CD4-positive, alpha-beta memory T cell (primary cell): ENCODE results near the gene PLXNA4. TPM values are rescaled to one million over a fixed set of nuclear protein-coding genes. Genes with fewer than 3 reads are reported as not detected.

ENCODE experiments used
- CTCF ChIA-PET: fragments of 350-600 bp; sonication (Branson Sonifier 250); formaldehyde crosslinking; loops from one replicate; lab custom pipeline; 2021; ENCODE audit warnings: inconsistent platforms; ENCODE audit not compliant: partially characterized antibody; lab: Charles Lee
- POLR2A ChIA-PET: fragments of 350-600 bp; sonication (Branson Sonifier 250); formaldehyde crosslinking; loops from one replicate; lab custom pipeline; 2021; ENCODE audit not compliant: partially characterized antibody; lab: Charles Lee
- DNase-seq, 5 donors: peaks; one replicate each; pipeline versions ENCODE4 v3.0.0 to v3.0.0-alpha.2; 2020 to 2022; ENCODE audit warnings: mixed read lengths in 1 of 5
- H3K27ac ChIP-seq: one replicate; pipeline ENCODE4 v1.7.0; 2013; ENCODE audit warnings: low read depth, low read length
- H3K27me3 ChIP-seq: 2 replicates; pipeline ENCODE4 v1.7.0; 2013; ENCODE audit warnings: mild to moderate bottlenecking, low read length, moderate library complexity; ENCODE audit not compliant: insufficient read depth
- H3K36me3 ChIP-seq: 2 replicates; pipeline ENCODE4 v1.7.0; 2013; ENCODE audit warnings: mild to moderate bottlenecking, low read length, moderate library complexity; ENCODE audit not compliant: insufficient read depth
- H3K4me1 ChIP-seq: 2 replicates; pipeline ENCODE4 v1.7.0; 2013; ENCODE audit warnings: mild to moderate bottlenecking, low read length, moderate library complexity; ENCODE audit not compliant: insufficient read depth
- H3K4me3 ChIP-seq, 2 donors: one replicate each; pipeline ENCODE4 v1.7.0; 2013; ENCODE audit warnings: low read length in 2 of 2, mild to moderate bottlenecking in 1 of 2
- H3K9me3 ChIP-seq, 2 donors: one replicate each; pipeline ENCODE4 v1.7.0; 2013; ENCODE audit warnings: low read length in 2 of 2, control low read depth in 1 of 2; ENCODE audit not compliant: control insufficient read depth in 1 of 2
- H3K27ac Mint-ChIP-seq, 7 donors: one replicate each; pipeline ENCODE4 v1.8.0; 2020 to 2021; ENCODE audit warnings: mixed read lengths in 7 of 7, mild to moderate bottlenecking in 6 of 7, inconsistent platforms in 3 of 7, moderate library complexity in 3 of 7
- H3K27me3 Mint-ChIP-seq, 2 donors: one replicate each; pipeline ENCODE4 v1.8.0; 2020 to 2021; ENCODE audit warnings: mixed read lengths in 2 of 2
- H3K36me3 Mint-ChIP-seq, 2 donors: one replicate each; pipeline ENCODE4 v1.8.0; 2020 to 2021; ENCODE audit warnings: mixed read lengths in 2 of 2, inconsistent platforms in 1 of 2, mild to moderate bottlenecking in 1 of 2
- H3K4me1 Mint-ChIP-seq, 4 donors: one replicate each; pipeline ENCODE4 v1.8.0; 2020 to 2021; ENCODE audit warnings: mixed read lengths in 4 of 4, mild to moderate bottlenecking in 1 of 4
- H3K4me3 Mint-ChIP-seq, 8 donors: one replicate each; pipeline ENCODE4 v1.8.0; 2020 to 2021; ENCODE audit warnings: mixed read lengths in 8 of 8, mild to moderate bottlenecking in 7 of 8, moderate library complexity in 6 of 8, inconsistent platforms in 3 of 8
- H3K9me3 Mint-ChIP-seq, 8 donors: one replicate each; pipeline ENCODE4 v1.8.0; 2020 to 2021; ENCODE audit warnings: mixed read lengths in 8 of 8, mild to moderate bottlenecking in 5 of 8, inconsistent platforms in 3 of 8, moderate library complexity in 1 of 8
- intact Hi-C: fragments of 100-400 bp; cut with micrococcal nuclease; formaldehyde crosslinking; loops from one replicate; pipeline ENCODE4 v1.15.1; 2023
- polyA plus RNA-seq, 2 donors: library from polyadenylated mRNA; unstranded; fragments of 300-500 nt; fragmentation: Illumina TruSeq; gene quantifications; one replicate each; pipeline ENCODE4 v1.2.3, GENCODE V29; 2021
- total RNA-seq, 2 experiments: library from RNA; stranded (reverse); gene quantifications; one replicate each; pipeline ENCODE4 v1.2.3, GENCODE V29; 2021

PLXNA4 gene
- total and polyA plus RNA-seq, 4 experiments from 2014 or later, result 0.06 to 0.94 (median 0.58) TPM

DNA sequence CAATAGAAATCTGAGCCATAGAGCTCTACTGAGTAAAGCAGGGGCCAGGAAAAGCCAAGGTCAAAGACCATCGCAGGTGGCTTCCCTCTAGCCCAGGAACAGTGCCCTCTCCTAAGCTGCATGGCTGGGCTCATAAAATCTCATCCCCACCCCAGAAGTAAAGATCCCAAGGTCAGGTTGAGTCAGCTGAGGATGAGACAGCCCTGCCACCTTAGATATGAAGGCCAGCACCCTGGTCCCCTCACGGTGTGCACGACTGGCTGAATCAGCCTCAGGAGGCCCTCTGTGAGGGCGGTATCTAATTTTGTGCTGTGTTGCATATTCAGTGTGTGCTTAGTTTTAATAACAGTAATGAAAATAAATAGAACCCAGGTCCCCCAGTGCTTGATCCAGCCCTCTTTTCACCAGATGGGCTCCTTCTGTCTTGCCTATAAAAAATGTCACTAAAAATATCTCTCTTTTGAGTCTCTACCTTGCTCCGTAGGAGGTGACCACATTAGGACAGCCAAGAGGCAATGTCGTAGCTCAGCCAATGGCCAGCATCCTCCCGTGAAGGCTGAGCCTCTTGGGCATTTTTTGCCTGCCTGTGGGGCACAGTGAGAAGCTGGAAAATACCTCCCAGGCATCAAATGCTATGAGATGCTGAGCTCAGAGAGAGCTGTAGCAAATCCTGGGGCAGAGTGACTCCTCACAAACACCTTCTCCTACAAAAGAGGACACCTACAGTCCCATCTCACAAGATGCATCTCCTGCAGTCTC is 424.0 kb downstream of the PLXNA4 start:
- H3K9me3 ChIP-seq, result no peaks in the 10 kb centered on the region
- Mint-ChIP-seq H3K27ac (no peak overlapping the region), H3K27me3 (peaks cover 2 to 4% of the 10 kb centered on the region in 2 donors), H3K36me3 (no peaks in the 10 kb centered on the region), H3K4me1 (no peaks in the 10 kb centered on the region), H3K9me3 (peaks cover 0 to 3% (median 0%) of the 10 kb centered on the region in 8 donors), H3K4me3 (no peak overlapping the region)
- H3K4me3 ChIP-seq, result no peak overlapping the region
- no peak for DNase-seq
- POLR2A ChIA-PET, result no interaction called here
- intact Hi-C loops, result no loop called here
- CTCF ChIA-PET, result no interaction called here
- no peaks in the 10 kb centered on the region for H3K36me3 ChIP-seq
- no peaks in the 10 kb centered on the region for H3K4me1 ChIP-seq
- no peaks in the 10 kb centered on the region for H3K27me3 ChIP-seq
- no peak overlapping the region for H3K27ac ChIP-seq

DNA sequence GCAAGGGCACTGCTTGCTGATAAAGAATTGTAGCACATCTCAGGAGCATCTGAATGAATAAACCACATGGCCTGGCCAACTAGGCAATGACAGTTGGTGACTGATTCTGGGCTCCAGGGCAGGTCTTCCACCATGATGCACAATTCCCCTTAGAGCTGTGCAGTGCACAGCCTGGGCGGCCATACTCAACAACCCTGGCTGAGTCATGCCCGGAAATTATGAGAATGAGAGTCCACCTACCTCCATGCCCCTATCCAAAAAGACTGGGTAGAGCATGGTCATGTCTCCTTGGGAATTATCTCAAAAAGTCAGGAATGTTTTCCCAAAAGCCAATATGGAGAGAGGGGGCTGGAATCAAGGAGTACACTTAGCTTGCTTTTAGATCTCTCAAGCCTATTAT is 425.6 kb downstream of the PLXNA4 start:
- no peak overlapping the region for H3K27ac ChIP-seq
- CTCF ChIA-PET, result no interaction called here
- Mint-ChIP-seq H3K9me3 (peaks cover 0 to 3% (median 0%) of the 10 kb centered on the region in 8 donors), H3K27me3 (peaks cover 2 to 4% of the 10 kb centered on the region in 2 donors), H3K36me3 (no peaks in the 10 kb centered on the region), H3K4me1 (no peaks in the 10 kb centered on the region), H3K27ac (no peak overlapping the region), H3K4me3 (no peak overlapping the region)
- no peaks in the 10 kb centered on the region for H3K9me3 ChIP-seq
- no peak for DNase-seq
- H3K36me3 ChIP-seq, result no peaks in the 10 kb centered on the region
- intact Hi-C loops, result no loop called here
- POLR2A ChIA-PET, result no interaction called here
- H3K4me1 ChIP-seq, result no peaks in the 10 kb centered on the region
- no peaks in the 10 kb centered on the region for H3K27me3 ChIP-seq
- H3K4me3 ChIP-seq, result no peak overlapping the region

DNA sequence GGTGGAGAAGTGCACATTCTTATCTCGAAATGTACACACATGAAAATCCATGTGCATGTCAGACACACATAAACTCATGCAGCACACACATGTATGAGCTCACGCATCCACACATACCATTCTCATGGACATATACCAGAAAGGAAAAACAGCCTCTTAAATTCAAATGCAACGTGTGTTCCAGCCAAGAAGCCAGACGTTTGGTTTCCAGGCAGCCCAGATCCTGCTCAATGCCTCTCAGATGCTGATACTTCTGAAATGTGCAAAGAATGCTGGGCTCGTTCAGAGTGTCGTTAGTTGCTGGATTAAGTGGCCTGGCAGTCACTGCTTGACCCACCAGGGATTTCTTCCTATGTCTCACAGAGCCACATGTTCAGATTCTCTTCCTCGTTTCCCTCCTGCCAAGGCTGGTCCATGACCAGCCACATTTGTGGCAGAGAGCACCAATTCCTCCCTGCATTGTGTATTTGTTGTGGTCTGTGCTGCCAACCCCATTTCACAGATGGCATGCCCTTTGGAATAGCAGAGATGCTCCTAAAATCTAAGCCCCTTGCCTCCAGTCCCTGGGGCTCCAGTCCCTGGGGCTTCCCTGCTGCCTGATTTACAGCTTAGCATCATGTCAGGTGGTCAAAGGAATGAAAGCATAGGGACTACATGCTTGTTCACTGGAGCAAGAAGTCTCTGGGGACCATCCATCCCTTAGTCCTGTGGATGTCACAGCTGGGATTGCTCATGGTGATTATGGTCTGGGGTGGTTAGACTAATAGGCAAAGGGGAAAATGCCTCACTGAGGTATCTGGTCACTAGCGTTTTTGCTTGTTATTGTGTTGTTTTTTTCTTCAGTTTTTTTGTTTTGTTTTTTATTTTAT is 426.6 kb downstream of the PLXNA4 start:
- intact Hi-C loops, result no loop called here
- Histone ChIP-seq H3K9me3 (no peaks in the 10 kb centered on the region), H3K27me3 (no peaks in the 10 kb centered on the region), H3K36me3 (no peaks in the 10 kb centered on the region), H3K27ac (no peak overlapping the region), H3K4me1 (no peaks in the 10 kb centered on the region), H3K4me3 (no peak overlapping the region)
- Mint-ChIP-seq H3K36me3 (no peaks in the 10 kb centered on the region), H3K4me1 (no peaks in the 10 kb centered on the region), H3K4me3 (no peak overlapping the region), H3K9me3 (peaks cover 0 to 3% (median 0%) of the 10 kb centered on the region in 8 donors), H3K27ac (peak overlapping the region in 1 of 7 donors; percentile 38), H3K27me3 (peaks cover 3 to 4% of the 10 kb centered on the region in 2 donors)
- ChIA-PET CTCF (no interaction called here), POLR2A (no interaction called here)
- DNase-seq, result no peak

DNA sequence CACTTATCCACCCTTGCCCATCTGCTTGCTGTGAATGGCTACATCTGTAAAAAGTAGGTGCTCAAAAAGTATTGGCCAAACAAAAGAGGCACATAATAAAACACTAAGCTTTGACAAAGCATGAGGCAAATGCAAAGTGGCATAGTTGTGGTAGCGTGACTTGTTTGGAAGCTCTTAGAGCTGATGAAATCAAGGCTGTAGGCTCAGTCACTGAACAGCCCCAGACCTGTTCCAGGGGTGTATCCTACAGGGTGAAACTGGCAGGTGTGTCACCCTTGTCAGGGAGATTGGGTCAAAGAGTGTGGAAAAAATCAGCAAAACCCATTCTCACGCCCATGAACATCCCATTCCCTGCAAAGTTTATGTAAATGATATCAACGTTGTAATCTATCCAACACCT is 427.4 kb downstream of the PLXNA4 start:
- no peak for DNase-seq
- Histone ChIP-seq H3K4me1 (no peaks in the 10 kb centered on the region), H3K27ac (no peak overlapping the region), H3K27me3 (no peaks in the 10 kb centered on the region), H3K4me3 (no peak overlapping the region), H3K9me3 (no peaks in the 10 kb centered on the region), H3K36me3 (no peaks in the 10 kb centered on the region)
- CTCF ChIA-PET, result no interaction called here
- Mint-ChIP-seq H3K27me3 (peaks cover 3 to 4% of the 10 kb centered on the region in 2 donors), H3K27ac (no peak overlapping the region), H3K4me1 (no peaks in the 10 kb centered on the region), H3K9me3 (peaks cover 0 to 3% (median under 1%) of the 10 kb centered on the region in 8 donors), H3K36me3 (no peaks in the 10 kb centered on the region), H3K4me3 (no peak overlapping the region)
- POLR2A ChIA-PET, result no interaction called here
- intact Hi-C loops, result no loop called here

DNA sequence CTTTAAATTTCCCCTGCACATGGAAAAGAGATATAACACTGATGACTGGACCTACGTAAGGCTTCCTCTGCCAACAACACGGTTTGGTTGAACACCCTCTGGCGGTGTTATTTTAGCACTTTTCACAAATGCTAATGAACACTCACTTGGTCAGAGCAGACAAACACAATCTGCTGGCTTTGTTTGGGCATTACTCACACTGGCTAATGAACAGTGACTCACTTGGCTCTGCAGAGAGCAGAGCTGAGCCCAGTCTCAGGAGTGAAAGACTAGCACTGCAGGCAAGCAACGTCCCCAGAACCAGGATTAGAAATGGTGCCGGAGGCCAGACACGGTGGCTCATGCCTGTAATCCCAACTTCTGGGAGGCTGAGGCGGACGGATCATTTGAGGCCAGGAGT is 430.8 kb downstream of the PLXNA4 start:
- H3K27ac Mint-ChIP-seq, result no peak overlapping the region
- no peak for DNase-seq
- Histone ChIP-seq H3K27ac (no peak overlapping the region), H3K4me3 (no peak overlapping the region), H3K27me3 (no peaks in the 10 kb centered on the region), H3K9me3 (no peaks in the 10 kb centered on the region), H3K4me1 (no peaks in the 10 kb centered on the region), H3K36me3 (no peaks in the 10 kb centered on the region)
- H3K27me3 Mint-ChIP-seq, result peaks cover 1 to 4% of the 10 kb centered on the region in 2 donors
- CTCF ChIA-PET, result interaction anchor here (0.7 kb wide), 1 partner anchor 14 kb away, joined by 3 read pairs; no protein-coding TSS in a partner anchor
- H3K4me1 Mint-ChIP-seq, result no peaks in the 10 kb centered on the region
- H3K36me3 Mint-ChIP-seq, result no peaks in the 10 kb centered on the region
- intact Hi-C loops, result no loop called here
- peaks cover 0 to 3% (median 0%) of the 10 kb centered on the region in 8 donors for H3K9me3 Mint-ChIP-seq
- no peak overlapping the region for H3K4me3 Mint-ChIP-seq
- POLR2A ChIA-PET, result no interaction called here

DNA sequence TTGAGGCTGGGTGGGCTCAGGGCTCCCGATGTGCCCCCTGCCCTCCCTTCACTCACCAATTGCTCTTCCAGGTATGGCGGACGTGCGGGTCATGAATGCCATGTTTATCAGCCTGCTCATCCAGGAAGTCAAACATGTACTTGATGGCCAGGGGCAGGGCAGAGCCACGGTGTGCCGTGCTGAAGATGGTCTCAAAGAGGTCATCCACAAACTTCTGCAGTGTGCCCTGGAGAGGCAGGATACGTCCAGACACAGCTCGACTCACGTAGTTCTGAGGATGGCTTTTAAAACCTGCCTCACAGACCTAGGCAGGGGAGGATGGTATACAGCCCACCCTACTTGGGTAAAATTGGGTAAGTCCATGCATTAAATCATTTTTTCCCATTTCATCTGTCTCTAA is 431.2 kb downstream of the PLXNA4 start:
- H3K4me3 ChIP-seq, result no peak overlapping the region
- CTCF ChIA-PET, result interaction anchor here (0.7 kb wide), 1 partner anchor 15 kb away, joined by 3 read pairs; no protein-coding TSS in a partner anchor
- Mint-ChIP-seq H3K4me3 (no peak overlapping the region), H3K36me3 (no peaks in the 10 kb centered on the region), H3K27ac (no peak overlapping the region), H3K4me1 (no peaks in the 10 kb centered on the region), H3K9me3 (peaks cover 0 to 3% (median 0%) of the 10 kb centered on the region in 8 donors), H3K27me3 (peaks cover 1 to 4% of the 10 kb centered on the region in 2 donors)
- H3K27me3 ChIP-seq, result no peaks in the 10 kb centered on the region
- no peaks in the 10 kb centered on the region for H3K9me3 ChIP-seq
- intact Hi-C loops, result no loop called here
- no peaks in the 10 kb centered on the region for H3K36me3 ChIP-seq
- POLR2A ChIA-PET, result no interaction called here
- H3K4me1 ChIP-seq, result no peaks in the 10 kb centered on the region
- DNase-seq, result no peak
- H3K27ac ChIP-seq, result no peak overlapping the region

DNA sequence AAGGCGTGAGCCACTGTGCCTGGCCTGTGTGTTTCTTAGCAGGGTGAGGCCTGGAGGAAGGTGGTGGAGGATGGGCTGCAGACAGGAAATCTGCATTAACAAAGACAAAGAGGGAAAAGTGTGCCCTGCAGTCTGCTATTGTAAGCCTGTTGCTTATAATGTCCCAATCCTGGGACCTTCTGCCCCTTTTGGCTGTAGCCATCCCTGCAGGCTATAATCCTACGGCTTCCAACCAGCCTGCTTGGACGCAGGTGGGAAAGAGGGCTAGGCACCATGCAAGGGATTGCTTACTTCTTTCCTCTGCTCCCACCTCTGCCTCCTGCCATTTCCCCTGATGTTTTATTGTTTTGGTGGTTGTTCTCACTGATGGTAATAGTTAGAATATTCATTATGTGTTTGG is 434.3 kb downstream of the PLXNA4 start:
- Histone ChIP-seq H3K27ac (no peak overlapping the region), H3K4me3 (no peak overlapping the region), H3K27me3 (no peaks in the 10 kb centered on the region), H3K9me3 (no peaks in the 10 kb centered on the region), H3K4me1 (no peaks in the 10 kb centered on the region), H3K36me3 (no peaks in the 10 kb centered on the region)
- Mint-ChIP-seq H3K4me3 (no peak overlapping the region), H3K27ac (no peak overlapping the region), H3K9me3 (peaks cover 0 to 3% (median 0%) of the 10 kb centered on the region in 8 donors), H3K27me3 (peaks cover 1 to 3% of the 10 kb centered on the region in 2 donors), H3K4me1 (no peaks in the 10 kb centered on the region), H3K36me3 (no peaks in the 10 kb centered on the region)
- DNase-seq, result no peak
- ChIA-PET CTCF (no interaction called here), POLR2A (no interaction called here)
- intact Hi-C loops, result no loop called here
